GM21528 (cell line): Measurements from ENCODE around the gene GPR171.

Experiments
- ATAC-seq: cut with Tn5 transposase; IDR thresholded peaks from one replicate; pipeline ENCODE4 v1.9.1; 2021; ENCODE audit warnings: mild to moderate bottlenecking, moderate library complexity; ENCODE audit not compliant: unreplicated experiment, low FRiP score

Gene GPR171

DNA sequence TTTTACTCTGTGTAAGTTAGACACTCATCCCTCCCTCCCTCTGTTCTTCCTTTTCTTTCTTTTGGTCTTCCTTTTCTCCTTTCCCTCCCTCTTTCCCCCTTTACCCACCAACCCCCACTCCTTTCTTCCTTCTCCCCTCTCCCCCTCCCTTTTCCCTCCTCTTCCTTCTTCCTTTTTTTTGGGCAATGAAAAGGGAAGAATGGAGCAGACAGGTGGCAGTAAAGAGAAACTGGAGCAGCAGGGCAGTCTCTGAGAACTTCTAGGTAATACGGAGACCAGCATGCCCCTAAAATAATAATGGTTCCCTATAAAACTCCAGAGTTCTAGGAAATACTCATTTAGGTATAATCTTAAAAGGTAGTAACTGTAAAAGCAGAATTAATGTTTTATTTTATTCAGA is 11.4 kb upstream of the GPR171 start:
- ATAC-seq = no peak

DNA sequence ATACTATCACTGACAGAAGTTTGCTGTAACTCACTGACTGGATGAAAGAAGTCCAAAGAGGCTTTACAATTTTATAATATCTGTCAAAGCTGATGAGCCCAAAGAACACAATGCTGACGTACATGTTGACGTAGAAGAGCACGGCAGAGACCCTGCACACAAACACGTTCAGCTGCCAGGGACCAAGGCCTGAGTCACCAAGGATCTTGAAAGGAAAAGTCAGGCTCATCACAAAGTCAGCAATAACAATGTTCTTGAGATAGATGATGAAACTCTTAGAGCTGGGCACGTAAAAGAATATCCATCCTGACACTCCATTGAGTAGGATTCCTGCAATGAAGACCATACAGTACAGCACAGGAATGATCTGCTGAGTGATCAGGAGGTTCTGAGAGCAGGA is 10.9 kb upstream of the GPR171 start:
- ATAC-seq = no peak

- ATAC-seq = no peak
Observed at GRCh38 chr3:151213151-151213550, 10.1 kb upstream of the GPR171 start.

DNA sequence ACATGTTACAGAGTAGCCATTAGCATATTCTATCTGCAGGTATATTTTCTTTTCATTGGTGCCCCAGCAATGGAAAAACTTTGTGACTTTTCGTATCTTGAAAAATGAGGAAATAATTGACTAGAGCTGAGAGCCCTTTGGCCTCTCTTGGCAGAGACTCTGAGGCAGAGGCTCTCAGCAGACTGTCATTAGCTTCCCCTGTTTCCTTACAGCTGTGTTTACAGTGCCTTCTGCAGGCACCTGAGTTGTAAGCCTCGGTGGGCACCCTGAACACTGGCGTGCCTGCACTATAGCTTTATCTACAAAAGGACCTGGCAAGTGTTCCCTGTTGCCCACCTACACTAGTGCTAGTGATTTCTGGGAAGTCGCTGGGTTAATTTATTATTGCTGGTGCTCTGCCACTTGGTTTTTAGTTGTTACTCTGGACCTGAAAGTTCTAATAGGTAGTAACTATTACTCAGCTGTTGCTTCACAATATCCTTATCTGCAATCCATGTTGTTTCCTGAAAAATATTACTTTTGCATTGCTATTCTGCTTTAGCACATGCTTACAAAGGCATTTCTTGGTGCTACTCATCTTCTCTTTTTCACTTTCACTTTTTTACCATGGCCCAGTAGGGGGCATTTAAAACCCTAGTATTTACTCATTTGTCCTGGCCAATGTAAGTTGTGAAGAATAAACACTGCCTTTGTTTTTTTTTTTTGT is 7.8 kb upstream of the GPR171 start:
- no peak for ATAC-seq

DNA sequence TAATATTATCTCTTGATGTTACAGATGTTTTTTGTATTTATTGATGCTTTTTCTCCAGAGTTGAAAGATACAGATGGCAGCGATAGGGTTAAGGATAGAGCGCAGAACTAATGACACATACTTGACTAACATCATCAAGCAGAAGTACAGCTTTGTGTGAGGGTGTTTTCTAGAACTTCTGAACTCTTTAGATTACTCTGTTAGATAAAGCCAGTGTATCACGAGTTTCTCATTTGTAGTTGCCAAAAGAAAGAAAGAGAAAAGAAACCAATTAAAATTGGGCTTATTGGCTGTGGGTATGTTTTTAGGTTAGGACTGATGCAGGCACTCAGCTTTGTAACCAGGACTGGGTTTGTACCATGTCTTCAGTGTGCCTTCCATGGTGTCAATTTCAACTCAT is 6.6 kb upstream of the GPR171 start:
- no peak for ATAC-seq

GRCh38 chr3:151206201-151206600 is 3.2 kb upstream of the GPR171 start:
- no peak for ATAC-seq

DNA sequence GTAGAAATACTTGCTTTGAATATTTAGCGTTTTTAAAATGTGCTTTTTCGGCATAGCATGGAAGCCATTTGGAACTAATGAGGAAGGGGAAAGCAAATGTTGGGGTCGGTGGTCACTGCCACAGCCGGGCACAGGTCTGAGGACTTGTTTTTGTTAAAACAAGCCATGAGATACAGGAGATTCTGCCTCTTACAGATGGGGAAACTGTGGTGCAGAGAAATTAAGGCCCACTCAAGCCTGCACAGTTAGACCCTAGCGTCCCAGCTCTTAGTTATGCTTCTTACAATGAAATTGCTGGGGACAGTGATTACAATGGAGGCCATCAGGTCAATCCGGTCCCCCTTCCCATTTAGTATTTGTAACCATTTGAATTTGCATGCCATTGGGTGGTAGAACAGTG is 2.5 kb upstream of the GPR171 start:
- ATAC-seq = no peak

- ATAC-seq = no peak
Observed at GRCh38 chr3:151204530-151205402, 1.8 kb upstream of the GPR171 start.

DNA sequence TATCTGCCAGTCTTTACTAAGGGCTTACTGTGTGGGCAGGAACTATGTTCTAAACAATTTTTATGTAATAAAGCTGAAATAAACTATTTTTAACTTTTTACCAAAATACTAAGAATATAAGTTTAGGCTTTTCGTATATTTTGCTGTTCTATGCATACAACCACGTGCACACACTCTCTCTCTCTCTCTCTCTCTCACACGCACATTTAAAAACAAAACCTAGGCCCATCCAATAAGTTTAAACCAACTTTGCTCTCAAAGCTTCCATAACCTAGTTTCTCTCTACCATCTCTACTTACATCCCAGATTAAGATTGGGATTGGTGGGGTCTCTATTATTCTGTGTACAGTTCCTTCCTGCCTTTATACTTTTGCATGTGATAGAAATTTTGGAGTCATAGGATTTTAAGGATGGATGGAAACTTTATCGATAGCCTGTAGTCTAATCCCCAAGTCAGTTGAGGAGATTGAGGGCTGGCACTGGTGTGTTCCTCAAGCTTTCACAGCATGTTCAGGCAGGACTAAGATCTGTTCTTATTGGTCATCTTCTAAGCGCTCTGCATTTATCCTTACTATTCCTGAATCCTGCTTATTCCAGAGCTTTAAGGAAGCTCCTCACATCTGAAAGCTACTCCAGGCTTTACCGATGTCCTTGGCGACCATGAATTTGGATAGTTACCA is 1.8 kb downstream of the GPR171 start:
- ATAC-seq = no peak

- no peak for ATAC-seq
Observed at GRCh38 chr3:151200586-151200985, 2.4 kb downstream of the GPR171 start.

GRCh38 chr3:151199554-151200438 is 3.2 kb downstream of the GPR171 start:
- no peak for ATAC-seq

- no peak for ATAC-seq
Observed at GRCh38 chr3:151198849-151199248, 4.2 kb downstream of the GPR171 start.

DNA sequence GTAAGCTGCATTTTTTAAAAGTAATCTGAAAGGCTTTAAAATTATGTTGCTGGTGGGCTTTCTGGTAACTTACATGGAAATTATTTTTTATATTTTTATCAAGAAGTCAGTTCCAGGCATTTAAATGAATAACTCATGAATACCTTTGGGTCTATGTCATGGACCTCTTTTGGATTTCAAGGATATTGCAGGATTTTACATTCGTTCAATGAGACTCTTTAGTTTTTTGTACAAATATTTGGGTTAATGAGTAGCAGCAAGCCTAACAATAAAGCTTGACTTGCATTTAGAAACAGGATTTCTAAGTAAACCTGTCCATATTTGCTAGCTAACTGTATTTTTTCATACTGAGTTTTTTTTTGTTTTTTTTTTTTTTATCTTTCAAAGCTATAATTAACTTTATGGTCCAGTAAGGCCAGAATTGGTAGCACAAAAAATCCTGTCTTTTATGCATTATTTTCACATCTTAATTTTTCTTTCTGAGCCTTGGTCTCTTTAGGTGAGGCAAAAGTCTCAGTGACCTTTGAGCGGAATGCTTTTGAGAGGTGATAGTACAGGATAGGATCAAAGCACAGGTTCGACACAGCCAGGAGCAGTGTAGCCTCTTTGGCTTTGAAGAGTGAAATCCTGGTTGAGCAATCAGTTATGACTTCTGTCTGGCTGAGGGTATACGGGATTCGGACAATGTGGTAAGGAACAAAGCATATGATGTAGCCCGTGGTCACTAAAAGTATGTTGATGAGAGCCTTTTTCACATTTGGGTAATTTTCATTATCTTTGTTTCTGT is 4.8 kb downstream of the GPR171 start:
- no peak for ATAC-seq

- no peak for ATAC-seq
Observed at GRCh38 chr3:151197228-151197627, 5.8 kb downstream of the GPR171 start.

DNA sequence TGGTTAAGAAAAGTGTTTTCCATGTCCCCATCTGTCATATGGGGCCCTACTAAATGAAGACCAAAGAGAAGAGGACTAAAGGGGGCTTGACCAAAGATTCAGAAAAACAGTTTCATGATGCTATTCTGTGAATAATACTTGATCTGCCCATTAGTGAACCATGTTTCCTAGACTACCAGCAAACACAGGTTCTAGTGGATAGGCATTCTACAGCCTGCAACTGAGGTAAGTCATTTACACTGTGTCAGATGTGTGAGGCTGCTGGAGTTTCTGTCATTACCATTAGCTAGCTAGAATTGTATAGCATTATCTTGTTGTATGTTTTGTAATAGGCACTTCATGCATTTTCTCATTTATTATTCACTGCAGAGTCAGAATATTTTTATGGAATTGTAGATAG is 6.6 kb downstream of the GPR171 start:
- ATAC-seq = no peak

DNA sequence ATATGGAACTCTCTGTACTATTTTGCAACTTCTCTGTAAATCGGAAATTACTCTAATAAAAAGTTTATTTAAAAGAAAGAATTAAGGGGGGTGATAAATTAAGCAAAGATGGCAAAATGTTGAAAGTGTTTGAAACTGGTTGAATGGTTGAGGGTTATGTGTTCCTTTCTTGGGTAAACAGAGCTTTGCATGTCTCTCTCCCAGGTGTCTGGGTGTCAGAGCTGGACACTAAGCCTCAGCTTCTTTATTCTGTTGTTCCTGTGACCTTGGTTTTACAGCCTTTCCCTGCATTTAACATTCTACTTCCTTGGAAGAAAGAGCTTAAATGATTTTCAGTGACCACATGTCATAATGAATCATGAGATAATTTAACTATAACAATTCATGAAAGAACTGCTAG is 7.2 kb downstream of the GPR171 start:
- no peak for ATAC-seq

- no peak for ATAC-seq
Observed at GRCh38 chr3:151192545-151192944, 10.5 kb downstream of the GPR171 start.

DNA sequence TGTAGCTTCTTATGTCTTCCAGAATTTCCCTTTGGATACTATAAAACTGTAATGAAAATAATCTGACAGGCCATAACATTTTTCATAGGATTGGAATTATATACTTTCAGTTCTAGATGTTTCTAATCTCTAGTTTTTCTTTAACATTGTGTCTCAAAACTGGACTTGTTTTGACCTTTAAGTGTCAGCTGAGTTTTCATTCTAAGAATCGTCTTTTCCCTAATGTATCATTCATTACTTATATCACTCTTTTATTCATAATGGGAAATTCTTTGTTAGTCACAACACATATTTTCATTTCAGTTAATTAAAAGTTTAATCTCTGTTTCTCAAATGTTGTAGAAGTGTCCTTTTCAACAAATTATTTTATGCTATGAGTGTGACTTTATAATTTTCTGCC is 11.9 kb downstream of the GPR171 start:
- ATAC-seq = no peak

GRCh38 chr3:151183265-151183671 is 19.7 kb downstream of the GPR171 start:
- ATAC-seq = no peak
